Ovary (tissue), 9 donors: Measurements from ENCODE around the gene HOXD9. TPM values are rescaled to one million over a fixed set of nuclear protein-coding genes. Genes with fewer than 3 reads are reported as not detected.

ENCODE experiments used
- DNase-seq, 5 donors: peaks; one replicate each; pipeline ENCODE4 v3.0.0-alpha.2; 2019 to 2020
- H3K27ac ChIP-seq, 2 donors: fragments of 200-600 bp; one replicate each; pipeline versions ENCODE4 v1.5.1 to v1.8.0; 2019 to 2022
- H3K27me3 ChIP-seq: fragments of 200-600 bp; one replicate; pipeline ENCODE4 v1.8.0; 2022
- H3K36me3 ChIP-seq: fragments of 200-600 bp; sonication (generic); one replicate; pipeline ENCODE4 v1.5.1; 2019
- H3K4me1 ChIP-seq: one replicate; pipeline ENCODE4 v1.8.1; 2013; ENCODE audit warnings: mild to moderate bottlenecking, moderate library complexity; ENCODE audit not compliant: insufficient read depth
- H3K4me3 ChIP-seq: fragments of 200-600 bp; sonication (generic); one replicate; pipeline ENCODE4 v1.5.1; 2017
- H3K9me3 ChIP-seq, 2 donors: fragments of 200-600 bp in 1 of 2; sonication (generic) in 1 of 2; one replicate each; pipeline versions ENCODE4 v1.5.1 to v1.8.1; 2013 to 2019; ENCODE audit warnings: mild to moderate bottlenecking in 1 of 2, moderate library complexity in 1 of 2
- EP300 ChIP-seq: sonication (generic); formaldehyde crosslinking; IDR thresholded peaks from one replicate; pipeline ENCODE4 v1.6.1; 2017; ENCODE audit warnings: antibody characterized with exemption
- POLR2A ChIP-seq: fragments of 450-650 bp; IDR thresholded peaks from one replicate; pipeline ENCODE4 v1.6.1; 2017; ENCODE audit warnings: antibody characterized with exemption, mild to moderate bottlenecking, moderate library complexity
- WGBS, 3 donors: extraction: QIAGEN DNeasy Blood & Tissue Kit in 1 of 3; methylation state at CpG; one replicate each; pipeline versions ENCODE4 v1.1.5 to v1.1.7; 2013 to 2017; 5-methylcytosine and 5-hydroxymethylcytosine counted together
- intact Hi-C, 4 donors: fragments of 100-400 bp; cut with DNase I; formaldehyde crosslinking; loops; one replicate each; pipeline versions ENCODE4 v1.11.0 to v1.15.1; 2022 to 2023
- polyA plus RNA-seq, 2 donors: library from polyadenylated mRNA; stranded (reverse); fragments of 200-250 nt in 1 of 2; fragments of 350-450 nt in 1 of 2; fragmentation: Illumina TruSeq in 1 of 2; extraction: RNeasy Lipid Tissue Mini Kit (QIAGEN cat#74804) in 1 of 2; gene quantifications; one replicate each; pipeline ENCODE4 v1.2.3, GENCODE V29; 2013 to 2014
- total RNA-seq, 7 donors: library from RNA; depleted of rRNA in 2 of 7; stranded (reverse); fragments of >200 nt in 2 of 7; fragmentation: NEBNext Ultra II Directional in 3 of 7; extraction: Animal tissue kit (Norgen Biotek cat#: 25700) in 3 of 7; gene quantifications; one replicate each; pipeline versions ENCODE4 v1.1.0 to v1.2.4, GENCODE V29; 2016 to 2023
- TF ChIP-seq, protein P1 (sequence below), 3 donors: fragments of 450-650 bp in 2 of 3; fragments of 200-600 bp in 1 of 3; IDR thresholded peaks; one replicate each; pipeline versions ENCODE4 v1.5.1 to v1.8.0; 2016 to 2022; ENCODE audit warnings: antibody characterized with exemption in 3 of 3, mild to moderate bottlenecking in 1 of 3
- donor health status: DM: no; HTN: no; CAD: no; lungs with moderate emphysema.
- donor health status: DM: no; HTN: no; CAD: no.
- donor health status: Bipolar disorder and iron deficiency.
- donor health status: DM: yes; HTN: yes; CAD: no.
- donor health status: DM: no; HTN: no; CAD: no.
- donor health status: DM: yes; HTN: yes; CAD: no.

HOXD9 gene
- total and polyA plus RNA-seq, 9 donors, result 9.7 to 20.6 (median 12.8) TPM

DNA sequence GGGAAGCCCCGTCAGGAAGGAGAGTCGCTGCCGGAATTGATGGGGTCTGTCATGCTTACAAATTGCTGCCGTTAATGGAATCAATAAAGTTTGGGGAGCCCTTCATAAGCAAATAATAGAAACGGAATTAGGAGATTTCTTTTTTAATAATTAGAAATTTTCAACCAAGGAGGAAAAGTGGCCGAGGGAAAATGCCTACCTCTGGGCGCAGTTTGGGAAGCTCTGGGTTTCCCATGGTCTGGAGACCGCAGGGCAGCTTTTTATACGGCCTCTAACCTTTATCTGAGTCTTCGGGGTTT lies 40.0 kb upstream of the HOXD9 start:
- no peak overlapping the region for H3K27ac ChIP-seq
- intact Hi-C loops, result loop anchor here in 1 of 4 donors (10.0 kb wide), 1 partner anchor 398 kb away; no protein-coding TSS in a partner anchor

DNA sequence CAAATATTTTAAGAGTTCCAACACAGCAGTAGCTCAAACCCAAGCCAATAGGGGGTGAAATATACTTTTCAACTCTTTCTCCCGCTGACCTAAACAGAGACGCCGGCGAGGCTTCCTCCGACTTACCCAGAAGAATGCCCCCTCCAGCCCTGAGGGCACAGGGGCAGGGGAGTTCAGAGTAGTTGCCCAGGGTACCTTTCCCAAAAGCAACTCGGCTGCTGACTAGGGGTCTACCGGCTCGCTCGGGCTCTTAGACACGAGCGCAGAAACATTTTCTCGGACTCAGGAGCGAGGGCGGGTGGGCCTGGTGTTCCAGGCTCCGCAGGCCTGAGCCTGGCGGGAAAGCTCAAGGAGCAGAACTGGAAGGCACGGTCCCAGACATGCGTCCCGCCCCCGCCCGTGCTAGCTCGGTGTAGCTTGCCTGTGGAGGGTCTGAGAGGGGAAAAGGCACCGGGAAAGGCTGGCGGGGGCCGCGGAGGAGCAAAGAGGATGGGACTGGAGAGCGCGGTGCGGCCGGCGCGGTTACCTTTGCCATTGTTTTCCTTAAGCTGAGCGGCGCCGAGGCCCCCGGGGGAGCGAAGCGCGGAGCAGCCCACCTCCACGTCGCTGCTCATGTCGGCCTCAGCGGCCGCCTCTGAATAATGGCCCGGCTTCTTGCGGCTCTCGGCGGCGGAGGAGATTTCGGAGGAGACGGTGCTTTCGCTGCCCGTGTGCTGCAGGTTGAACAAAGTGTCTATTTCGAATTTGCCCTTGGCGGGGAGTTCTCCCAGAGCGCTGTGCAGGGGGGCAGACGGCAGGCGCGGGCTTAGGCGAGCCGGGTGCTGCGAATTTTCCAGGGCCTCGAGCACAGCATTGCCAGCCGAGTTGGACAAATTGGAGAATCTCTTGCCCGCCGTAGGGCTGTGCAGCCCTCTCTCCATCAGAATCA lies 39.4 kb upstream of the HOXD9 start:
- H3K27ac ChIP-seq, result no peak overlapping the region
- DNase-seq, result no peak
- TF ChIP-seq POLR2A (no peak), EP300 (no peak)
- TF ChIP-seq, protein P1, sequence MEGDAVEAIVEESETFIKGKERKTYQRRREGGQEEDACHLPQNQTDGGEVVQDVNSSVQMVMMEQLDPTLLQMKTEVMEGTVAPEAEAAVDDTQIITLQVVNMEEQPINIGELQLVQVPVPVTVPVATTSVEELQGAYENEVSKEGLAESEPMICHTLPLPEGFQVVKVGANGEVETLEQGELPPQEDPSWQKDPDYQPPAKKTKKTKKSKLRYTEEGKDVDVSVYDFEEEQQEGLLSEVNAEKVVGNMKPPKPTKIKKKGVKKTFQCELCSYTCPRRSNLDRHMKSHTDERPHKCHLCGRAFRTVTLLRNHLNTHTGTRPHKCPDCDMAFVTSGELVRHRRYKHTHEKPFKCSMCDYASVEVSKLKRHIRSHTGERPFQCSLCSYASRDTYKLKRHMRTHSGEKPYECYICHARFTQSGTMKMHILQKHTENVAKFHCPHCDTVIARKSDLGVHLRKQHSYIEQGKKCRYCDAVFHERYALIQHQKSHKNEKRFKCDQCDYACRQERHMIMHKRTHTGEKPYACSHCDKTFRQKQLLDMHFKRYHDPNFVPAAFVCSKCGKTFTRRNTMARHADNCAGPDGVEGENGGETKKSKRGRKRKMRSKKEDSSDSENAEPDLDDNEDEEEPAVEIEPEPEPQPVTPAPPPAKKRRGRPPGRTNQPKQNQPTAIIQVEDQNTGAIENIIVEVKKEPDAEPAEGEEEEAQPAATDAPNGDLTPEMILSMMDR (IDR thresholded peaks at IDR 0.05), result no peak
- H3K4me3 ChIP-seq, result no peak overlapping the region
- peaks cover 5% of the 10 kb centered on the region for H3K4me1 ChIP-seq
- 6 to 8% (median 6%) methylated on average over 60 to 66 of the region's 66 CpGs for WGBS, 3 donors
- H3K36me3 ChIP-seq, result no peaks in the 10 kb centered on the region
- H3K9me3 ChIP-seq, result peaks cover 0 to 4% of the 10 kb centered on the region in 2 donors
- H3K27me3 ChIP-seq, result peaks cover 14% of the 10 kb centered on the region
- intact Hi-C loops, result loop anchor here in 1 of 4 donors (10.0 kb wide), 1 partner anchor 398 kb away; no protein-coding TSS in a partner anchor

More for the DNA sequence above, 40.0 kb upstream of the HOXD9 start:
- Histone ChIP-seq H3K4me3 (no peak overlapping the region), H3K27me3 (peaks cover 14% of the 10 kb centered on the region), H3K9me3 (peaks cover 0 to 4% of the 10 kb centered on the region in 2 donors), H3K4me1 (peaks cover 3% of the 10 kb centered on the region), H3K36me3 (no peaks in the 10 kb centered on the region)
- TF ChIP-seq POLR2A, result no peak
- no peak for TF ChIP-seq EP300
- TF ChIP-seq, protein P1 (IDR thresholded peaks at IDR 0.05), result no peak
- WGBS, 3 donors, result 11 to 15% (median 12%) methylated on average over 10 of the region's 10 CpGs
- no peak for DNase-seq

DNA sequence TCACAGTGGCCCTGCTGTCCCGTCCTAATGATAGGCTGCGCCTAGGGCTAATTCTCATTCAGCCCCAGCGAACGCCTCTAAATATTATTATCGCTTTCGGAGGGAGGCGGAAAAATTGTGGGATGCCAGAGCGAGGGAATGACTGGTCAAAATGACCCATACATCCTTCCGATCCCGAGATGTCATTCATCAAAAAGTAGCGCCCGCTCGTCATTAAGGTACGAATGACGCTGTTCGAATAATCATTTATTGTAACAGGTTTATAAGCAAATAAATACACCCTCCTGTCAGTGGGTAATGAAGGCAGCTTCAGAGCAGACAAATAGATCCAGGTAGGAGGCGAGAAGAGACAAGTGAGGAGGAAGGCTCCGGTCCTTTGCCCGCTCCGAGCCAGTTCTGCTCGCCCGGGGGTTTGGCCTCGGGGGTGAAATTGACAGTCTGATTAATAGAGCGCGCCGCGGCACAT lies 38.7 kb upstream of the HOXD9 start, which contains the start of gene EVX2:
TSS of gene EVX2 (minus strand) at position 167 of the 466 bp plus-strand sequence. CDS start 186 bp downstream, outside the sequence.
- Histone ChIP-seq H3K4me3 (no peak within 1 kb of the TSS), H3K27ac (no peak within 1 kb of the TSS)
- 16 to 19% (median 18%) methylated on average over 27 of the region's 27 CpGs for WGBS, 3 donors

DNA sequence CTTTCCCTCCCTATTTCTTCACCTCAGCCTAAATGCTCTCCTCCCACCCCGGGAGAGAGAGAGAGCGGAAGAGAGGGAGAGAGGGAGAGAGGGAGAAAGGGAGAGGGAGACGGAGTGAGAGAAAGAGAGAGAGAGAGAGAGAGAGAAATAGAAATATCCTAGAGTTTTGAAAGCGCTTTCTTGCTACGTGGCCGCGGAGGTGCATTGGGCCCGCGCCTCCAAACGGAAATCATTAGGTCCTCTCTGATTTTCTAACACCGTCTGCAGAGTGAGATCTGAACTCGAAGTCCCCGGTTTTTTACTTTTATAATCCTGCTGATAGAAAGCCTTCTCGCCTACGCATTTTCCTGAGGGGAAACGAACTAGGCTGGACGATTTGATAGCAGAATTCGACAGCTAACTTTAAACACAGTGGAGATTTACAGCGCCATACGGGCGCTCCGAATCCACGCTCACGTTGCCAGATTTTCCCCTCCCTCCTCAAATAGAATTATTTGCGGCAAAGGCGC lies 37.9 kb upstream of the HOXD9 start:
- peaks cover 11% of the 10 kb centered on the region for H3K27me3 ChIP-seq
- H3K36me3 ChIP-seq, result no peaks in the 10 kb centered on the region
- intact Hi-C loops, result loop anchor here in 1 of 4 donors (10.0 kb wide), 1 partner anchor 400 kb away; no protein-coding TSS in a partner anchor
- no peak for DNase-seq
- TF ChIP-seq, protein P1 (IDR thresholded peaks at IDR 0.05), result no peak
- TF ChIP-seq EP300, result no peak
- TF ChIP-seq POLR2A, result no peak
- H3K27ac ChIP-seq, result no peak overlapping the region
- H3K4me1 ChIP-seq, result peaks cover 6% of the 10 kb centered on the region
- no peak overlapping the region for H3K4me3 ChIP-seq
- WGBS, 3 donors, result 6 to 9% (median 7%) methylated on average over 26 of the region's 26 CpGs
- peaks cover 0 to 4% of the 10 kb centered on the region in 2 donors for H3K9me3 ChIP-seq

More for the DNA sequence above, 38.7 kb upstream of the HOXD9 start, which contains the start of gene EVX2:
- Histone ChIP-seq H3K36me3 (no peaks in the 10 kb centered on the region), H3K9me3 (peaks cover 0 to 4% of the 10 kb centered on the region in 2 donors), H3K4me1 (peaks cover 6% of the 10 kb centered on the region), H3K27me3 (peaks cover 11% of the 10 kb centered on the region)
- DNase-seq, result no peak
- TF ChIP-seq, protein P1 (IDR thresholded peaks at IDR 0.05), result no peak
- TF ChIP-seq POLR2A (no peak), EP300 (no peak)
- intact Hi-C loops, result loop anchor here in 1 of 4 donors (10.0 kb wide), 1 partner anchor 399 kb away; no protein-coding TSS in a partner anchor
